ENCODE data around the gene RPRD1A. TPM values are rescaled to one million over a fixed set of nuclear protein-coding genes. Genes with fewer than 3 reads are reported as not detected.

RPRD1A gene
- total RNA-seq, result 18.2 and 23.5 TPM in 2 replicates

GRCh38 chr18:36067055-36067957, at the start of gene RPRD1A:
RPRD1A (minus strand) TSS chr18:36067559; CDS start chr18:36067404, 155 bp downstream.

DNA sequence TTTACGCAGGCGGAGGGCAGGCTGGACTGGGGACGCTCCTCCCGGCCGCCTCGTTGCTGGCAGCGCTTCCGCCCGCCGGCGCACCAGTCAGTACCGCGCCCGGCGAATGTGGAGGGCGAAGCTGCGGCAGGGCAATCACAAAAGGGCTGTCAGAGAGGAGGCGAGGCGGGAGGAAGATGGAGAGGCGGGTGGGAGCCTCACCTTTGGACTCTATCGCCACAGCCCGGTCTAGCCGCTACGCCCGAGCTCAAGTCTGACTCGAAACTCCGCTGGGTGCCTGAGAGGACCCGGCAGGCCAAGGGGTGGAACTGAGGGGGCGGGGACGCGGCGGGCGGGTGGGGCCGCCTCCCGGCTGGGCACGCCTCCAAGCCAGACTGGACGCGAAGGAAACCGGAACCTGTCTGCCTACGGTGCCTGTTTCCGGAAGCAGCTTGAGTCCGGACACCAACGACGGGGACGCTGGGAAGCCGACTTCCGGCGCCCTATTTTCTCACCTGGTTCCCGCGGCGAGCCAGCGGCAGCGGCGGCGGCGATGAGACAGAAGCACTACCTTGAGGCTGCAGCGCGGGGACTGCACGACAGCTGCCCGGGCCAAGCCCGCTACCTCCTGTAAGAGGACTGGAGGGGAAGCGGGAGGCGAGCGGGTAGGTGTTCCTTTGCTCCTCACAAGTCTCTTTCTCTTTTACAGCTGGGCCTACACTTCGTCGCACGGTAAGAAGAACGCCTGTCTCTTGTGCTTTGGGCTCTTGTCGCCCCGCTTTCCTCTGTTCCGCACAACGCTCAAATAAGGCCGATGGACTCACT, 95.0 kb downstream of the RPRD1A start, which contains the start of gene RMP24:
Gene RMP24 (plus strand): TSS at position 483 of the 804 bp plus-strand sequence.

Other genes with a start within 250 kb of the RPRD1A start
- 45.1 and 47.8 TPM in 2 replicates for gene SLC39A6, start 61.8 kb upstream of the RPRD1A start, total RNA-seq
- 39.3 and 43.7 TPM in 2 replicates for gene ELP2, start 62.3 kb upstream of the RPRD1A start, total RNA-seq
- gene MOCOS, start 119.9 kb upstream of the RPRD1A start, total RNA-seq, result 3.1 and 3.2 TPM in 2 replicates
- gene FHOD3, start 230.2 kb upstream of the RPRD1A start, total RNA-seq, result 0.34 and 1.9 TPM in 2 replicates